IPS DF 6.9 (cell line): ENCODE results near the gene ASIC4.

Source experiments
- DNase-seq: peaks from one replicate; pipeline ENCODE4 v3.0.0-alpha.2; 2013; ENCODE audit warnings: low read depth, low spot score
- H3K27ac ChIP-seq: one replicate; pipeline ENCODE4 v1.5.1; 2013; ENCODE audit warnings: low read length, control low read depth
- H3K27me3 ChIP-seq: 2 replicates; pipeline ENCODE4 v1.6.1; 2013; ENCODE audit warnings: mild to moderate bottlenecking, low read length; ENCODE audit not compliant: control insufficient read depth, insufficient read depth
- H3K36me3 ChIP-seq: 2 replicates; pipeline ENCODE4 v1.6.1; 2013; ENCODE audit warnings: low read length; ENCODE audit not compliant: control insufficient read depth, insufficient read depth
- H3K4me1 ChIP-seq: 2 replicates; pipeline ENCODE4 v1.6.1; 2013; ENCODE audit warnings: low read length; ENCODE audit not compliant: control insufficient read depth, insufficient read depth
- H3K4me3 ChIP-seq: 2 replicates; pipeline ENCODE4 v1.5.1; 2013; ENCODE audit warnings: mild to moderate bottlenecking, low read length
- H3K9me3 ChIP-seq: 2 replicates; pipeline ENCODE4 v1.6.1; 2013; ENCODE audit warnings: low read length, inconsistent platforms; ENCODE audit not compliant: control insufficient read depth, insufficient read depth
- WGBS: extraction: QIAGEN DNeasy Blood & Tissue Kit; methylation state at CpG from one replicate; pipeline ENCODE4 v1.1.7; 2013; ENCODE audit warnings: mixed read lengths, missing lambda C conversion rate; ENCODE audit not compliant: insufficient read length, insufficient coverage; 5-methylcytosine and 5-hydroxymethylcytosine counted together

Gene ASIC4

DNA sequence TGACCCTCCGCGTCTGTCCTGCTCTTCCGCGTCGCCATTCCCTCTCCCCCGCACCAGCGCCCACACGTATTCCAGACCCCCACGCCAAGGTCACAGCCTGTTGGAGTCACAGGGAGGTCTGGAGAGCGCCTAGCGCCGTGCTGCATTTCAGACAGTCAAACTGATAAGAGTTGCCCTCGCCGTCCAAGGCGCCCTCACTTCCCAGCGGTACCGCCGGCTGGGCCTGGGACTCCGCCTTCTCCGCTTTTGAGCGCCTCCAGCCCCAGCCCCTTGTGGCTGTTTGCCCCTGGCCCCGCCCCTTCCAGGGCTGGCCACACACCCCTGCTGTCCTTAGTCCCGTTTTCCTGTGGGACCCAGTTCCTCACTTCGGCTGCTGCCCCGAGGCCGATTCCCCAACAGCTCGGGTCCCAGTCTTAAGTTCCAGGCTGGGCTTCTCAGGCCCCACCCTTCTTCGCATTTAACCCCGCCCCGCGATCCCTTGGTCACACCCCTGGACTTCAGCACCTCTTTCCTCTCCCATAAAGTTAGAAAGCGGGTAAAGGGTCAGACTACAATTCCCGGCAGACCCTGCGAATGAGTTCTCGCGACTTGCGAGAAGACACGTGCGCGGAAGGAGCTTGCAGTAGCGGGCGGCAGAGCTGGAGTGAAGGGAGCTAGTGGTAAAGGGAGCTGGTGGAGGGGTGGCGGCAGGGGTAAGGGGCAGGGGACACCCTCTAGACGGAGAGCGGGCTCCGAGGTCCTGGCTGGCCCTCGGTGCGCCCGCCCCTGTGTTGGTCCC is 15.8 kb upstream of the ASIC4 start, which contains the start of gene GMPPA:
TSS of gene GMPPA (plus strand) at position 612 of the 778 bp plus-strand sequence. CDS start 1,085 bp downstream, outside the sequence.
- peak; percentile 97 for DNase-seq
- no CpG with 5 or more reads among the region's 49 CpGs for WGBS
- peaks cover 4% of the 10 kb centered on the region; the same call in 1 of the 2 replicates for H3K27me3 ChIP-seq
- H3K27ac ChIP-seq: no peak within 1 kb of the TSS
- peaks cover 2% of the 10 kb centered on the region for H3K36me3 ChIP-seq
- H3K4me1 ChIP-seq: peaks cover 8% of the 10 kb centered on the region
- H3K4me3 ChIP-seq: peak within 1 kb of the TSS; percentile 70; the same call in 1 of the 2 replicates
- no peaks in the 10 kb centered on the region for H3K9me3 ChIP-seq

DNA sequence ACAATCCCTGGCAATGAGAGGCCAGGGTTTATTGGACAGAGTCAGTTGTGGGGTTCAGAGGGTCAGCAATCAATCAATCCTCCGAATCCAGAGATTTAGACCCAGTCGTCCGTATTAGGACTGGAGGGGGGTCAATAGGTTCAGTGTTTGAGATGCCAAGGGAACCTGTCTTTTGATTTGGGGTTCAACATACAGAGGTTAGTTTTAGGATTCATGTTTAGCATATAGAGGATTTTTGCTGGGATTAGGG is 15.3 kb upstream of the ASIC4 start:
- H3K4me1 ChIP-seq: peaks cover 8% of the 10 kb centered on the region
- peak overlapping the region; percentile 70; the same call in 1 of the 2 replicates for H3K4me3 ChIP-seq
- DNase-seq: no peak
- no peaks in the 10 kb centered on the region for H3K9me3 ChIP-seq
- WGBS: no CpG with 5 or more reads among the region's 3 CpGs
- peaks cover 4% of the 10 kb centered on the region; the same call in 1 of the 2 replicates for H3K27me3 ChIP-seq
- H3K27ac ChIP-seq: no peak overlapping the region
- H3K36me3 ChIP-seq: peaks cover 6% of the 10 kb centered on the region

DNA sequence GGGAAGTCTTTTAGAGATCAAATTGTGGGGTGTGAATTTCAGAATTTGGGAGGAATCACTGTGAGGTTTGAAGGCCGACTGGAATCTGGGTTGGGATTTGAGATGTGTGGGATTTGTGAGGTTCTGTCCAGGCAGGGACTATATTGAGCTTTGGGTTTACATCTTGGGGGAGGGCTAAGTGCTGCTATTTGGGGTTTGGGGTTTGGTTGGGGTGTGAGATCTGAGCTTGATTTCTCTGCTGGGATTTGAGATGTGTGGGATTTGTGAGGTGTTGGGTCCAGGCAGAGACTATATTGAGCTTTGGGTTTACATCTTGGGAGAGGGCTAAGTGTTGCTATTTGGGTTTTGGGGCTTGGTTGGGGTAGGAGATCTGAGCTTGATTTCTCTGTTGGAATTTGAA is 14.7 kb upstream of the ASIC4 start:
- H3K27ac ChIP-seq: no peak overlapping the region
- H3K9me3 ChIP-seq: no peaks in the 10 kb centered on the region
- H3K4me1 ChIP-seq: peaks cover 9% of the 10 kb centered on the region
- no peak overlapping the region for H3K4me3 ChIP-seq
- no peak for DNase-seq
- WGBS: no CpG with 5 or more reads among the region's 1 CpG
- peaks cover 10% of the 10 kb centered on the region for H3K36me3 ChIP-seq
- peaks cover 4% of the 10 kb centered on the region; the same call in 1 of the 2 replicates for H3K27me3 ChIP-seq

DNA sequence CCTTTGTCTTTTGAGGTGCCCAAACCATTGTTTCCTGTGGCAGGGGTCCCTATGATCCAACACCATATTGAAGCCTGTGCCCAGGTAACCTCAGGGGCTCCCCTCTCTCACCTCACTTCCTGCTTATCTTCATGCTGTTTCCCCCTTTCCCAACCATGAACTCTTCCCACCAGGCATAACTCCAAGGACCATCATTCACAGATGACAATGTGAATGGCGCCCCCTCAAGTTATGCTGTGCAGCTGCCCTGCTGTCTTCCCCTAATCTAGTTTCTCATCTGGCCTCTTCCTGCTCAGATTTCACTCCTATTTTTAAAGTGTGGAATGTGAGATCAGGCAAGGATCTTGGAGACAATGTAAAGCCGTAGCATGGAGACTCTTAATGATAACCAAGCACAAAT is 14.1 kb upstream of the ASIC4 start:
- H3K4me3 ChIP-seq: no peak overlapping the region

DNA sequence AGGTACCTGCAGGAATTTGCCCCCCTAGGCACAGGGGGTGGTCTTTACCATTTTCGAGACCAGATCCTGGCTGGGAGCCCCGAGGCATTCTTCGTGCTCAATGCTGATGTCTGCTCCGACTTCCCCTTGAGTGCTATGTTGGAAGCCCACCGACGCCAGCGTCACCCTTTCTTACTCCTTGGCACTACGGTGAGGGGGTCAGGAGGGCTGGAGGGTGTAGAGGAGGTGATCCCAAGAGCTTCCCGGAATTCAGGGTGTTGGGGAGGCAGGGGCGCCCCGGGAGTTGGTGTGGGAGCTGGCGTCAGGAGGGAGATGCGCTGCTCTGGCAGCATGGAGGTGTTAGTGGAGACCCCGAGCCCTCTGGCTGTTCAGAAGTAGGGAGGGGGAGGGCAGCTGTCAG is 12.4 kb upstream of the ASIC4 start:
- Histone ChIP-seq H3K36me3 (peaks cover 10% of the 10 kb centered on the region), H3K4me3 (no peak overlapping the region)

More for the DNA sequence above, 14.1 kb upstream of the ASIC4 start:
- H3K4me1 ChIP-seq: peaks cover 8% of the 10 kb centered on the region
- H3K9me3 ChIP-seq: no peaks in the 10 kb centered on the region
- peaks cover 10% of the 10 kb centered on the region for H3K36me3 ChIP-seq
- H3K27ac ChIP-seq: no peak overlapping the region
- H3K27me3 ChIP-seq: peaks cover 4% of the 10 kb centered on the region; the same call in 1 of the 2 replicates
- WGBS: no CpG with 5 or more reads among the region's 2 CpGs
- no peak for DNase-seq

DNA sequence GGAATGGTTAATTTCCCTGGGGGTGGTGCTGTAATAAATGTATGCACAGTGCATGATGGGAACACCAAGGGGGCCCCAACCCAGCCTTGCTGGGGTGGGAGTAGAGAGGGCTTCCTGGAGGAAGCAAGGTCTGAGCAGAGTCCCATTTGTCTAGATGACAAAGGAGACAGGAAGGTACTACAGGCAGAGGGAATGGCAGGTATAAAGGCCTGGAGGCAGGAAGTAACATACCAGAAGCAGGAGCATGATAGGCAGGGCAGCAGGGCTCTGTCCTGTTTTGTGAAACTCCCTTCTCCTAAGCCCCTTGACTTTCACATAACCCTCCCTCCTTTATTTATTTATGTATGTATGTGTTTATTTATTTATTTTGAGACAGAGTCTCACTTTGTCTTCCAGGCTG is 11.7 kb upstream of the ASIC4 start:
- Histone ChIP-seq H3K4me1 (peaks cover 14% of the 10 kb centered on the region), H3K36me3 (peaks cover 10% of the 10 kb centered on the region), H3K27ac (no peak overlapping the region), H3K4me3 (no peak overlapping the region), H3K27me3 (no peaks in the 10 kb centered on the region; the same call in 1 of the 2 replicates), H3K9me3 (no peaks in the 10 kb centered on the region)
- no peak for DNase-seq

More for the DNA sequence above, 12.4 kb upstream of the ASIC4 start:
- WGBS: no CpG with 5 or more reads among the region's 14 CpGs
- Histone ChIP-seq H3K4me1 (peaks cover 10% of the 10 kb centered on the region), H3K27me3 (peaks cover 1% of the 10 kb centered on the region; the same call in 1 of the 2 replicates), H3K27ac (no peak overlapping the region), H3K9me3 (no peaks in the 10 kb centered on the region)
- DNase-seq: no peak

DNA sequence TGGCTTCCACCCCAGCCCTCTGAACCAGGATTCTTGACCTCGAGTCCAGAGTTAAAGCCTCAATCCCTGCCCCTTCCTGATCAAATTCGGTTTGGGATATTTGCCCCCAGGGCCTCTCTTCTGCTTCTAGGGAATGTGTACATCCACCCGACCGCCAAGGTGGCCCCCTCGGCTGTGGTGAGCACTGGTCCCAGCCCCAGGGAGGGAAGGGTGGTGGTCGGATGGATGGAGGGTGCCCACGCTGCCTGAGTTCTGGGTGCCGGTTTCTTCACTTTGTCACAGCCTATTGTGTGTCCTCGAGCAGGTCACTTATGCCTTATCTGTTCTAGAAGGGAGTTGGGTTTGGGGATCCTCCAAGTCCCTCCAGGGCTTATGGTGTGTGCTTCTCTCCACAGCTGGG is 8.7 kb upstream of the ASIC4 start:
- no CpG with 5 or more reads among the region's 9 CpGs for WGBS
- no peak overlapping the region for H3K4me3 ChIP-seq
- no peaks in the 10 kb centered on the region for H3K27me3 ChIP-seq
- H3K4me1 ChIP-seq: peaks cover 25% of the 10 kb centered on the region
- H3K27ac ChIP-seq: no peak overlapping the region
- H3K36me3 ChIP-seq: peaks cover 10% of the 10 kb centered on the region
- no peak for DNase-seq
- H3K9me3 ChIP-seq: no peaks in the 10 kb centered on the region

DNA sequence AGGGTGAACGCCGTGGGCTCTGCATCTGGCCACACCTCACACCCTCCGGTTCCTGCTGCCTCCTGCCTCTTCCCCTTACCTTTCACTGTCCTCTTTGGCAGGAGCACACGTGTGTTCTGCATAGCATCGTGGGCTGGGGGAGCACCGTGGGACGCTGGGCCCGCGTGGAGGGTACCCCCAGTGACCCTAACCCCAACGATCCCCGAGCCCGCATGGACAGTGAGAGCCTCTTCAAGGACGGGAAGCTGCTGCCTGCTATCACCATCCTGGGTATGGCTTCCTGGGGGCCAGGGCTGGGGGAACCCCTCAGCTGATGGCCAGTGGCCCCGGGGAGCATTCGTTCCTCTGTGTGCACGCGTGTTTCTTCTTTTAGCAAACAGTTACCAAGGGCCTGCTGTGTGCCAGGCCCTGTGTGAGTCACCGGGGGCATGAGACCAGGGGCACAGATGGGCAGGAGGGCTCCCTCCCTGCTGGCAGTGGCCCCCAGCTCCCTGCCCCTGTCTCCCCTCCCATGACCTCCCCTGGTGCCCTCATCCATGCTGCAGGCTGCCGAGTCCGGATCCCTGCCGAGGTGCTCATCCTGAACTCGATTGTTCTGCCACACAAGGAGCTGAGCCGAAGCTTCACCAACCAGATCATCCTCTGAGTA is 8.0 kb upstream of the ASIC4 start:
- Histone ChIP-seq H3K27me3 (no peaks in the 10 kb centered on the region; the same call in 1 of the 2 replicates), H3K9me3 (no peaks in the 10 kb centered on the region), H3K27ac (peak overlapping the region; percentile 7), H3K36me3 (peaks cover 10% of the 10 kb centered on the region), H3K4me3 (no peak overlapping the region), H3K4me1 (peaks cover 27% of the 10 kb centered on the region)
- no peak for DNase-seq
- no CpG with 5 or more reads among the region's 23 CpGs for WGBS

DNA sequence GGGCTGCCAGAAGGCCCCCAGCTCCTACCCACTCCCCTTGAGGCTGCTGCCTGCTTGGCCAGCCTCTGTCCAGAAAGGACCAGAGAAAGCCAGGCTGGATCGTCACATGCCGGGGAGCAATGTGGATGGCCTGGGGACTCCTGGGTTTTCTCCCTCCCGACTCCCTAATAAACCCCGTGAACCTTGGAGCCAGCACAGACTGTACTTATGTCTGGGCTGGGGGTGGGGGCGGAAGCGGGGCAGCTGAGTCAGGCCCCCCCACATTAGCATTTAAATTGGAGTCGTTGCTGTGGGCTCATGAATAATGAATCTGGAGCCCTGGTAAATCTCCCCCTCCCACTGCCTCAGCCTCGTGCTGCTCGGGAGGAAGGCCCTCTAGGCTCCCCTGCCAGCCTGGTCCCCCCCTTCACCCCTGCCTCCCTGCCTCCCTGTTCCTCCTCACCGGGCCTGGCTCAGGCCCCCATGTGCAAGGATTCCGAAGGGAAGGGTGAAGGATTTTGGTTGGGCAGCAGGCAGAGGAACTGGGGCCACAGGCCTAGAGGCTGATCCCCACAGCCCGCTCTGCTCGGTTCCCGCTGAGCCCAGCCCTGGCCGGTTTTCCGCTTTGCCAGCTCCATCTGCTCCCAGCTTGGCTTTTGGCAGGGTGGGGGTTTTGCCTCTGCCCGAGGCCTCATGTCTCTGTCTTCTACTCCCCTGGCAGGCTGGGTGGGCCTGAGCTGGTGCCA is 7.3 kb upstream of the ASIC4 start:
- WGBS: no CpG with 5 or more reads among the region's 17 CpGs
- Histone ChIP-seq H3K4me1 (peaks cover 28% of the 10 kb centered on the region), H3K4me3 (no peak overlapping the region), H3K27me3 (no peaks in the 10 kb centered on the region; the same call in 1 of the 2 replicates), H3K36me3 (peaks cover 10% of the 10 kb centered on the region), H3K27ac (peak overlapping the region; percentile 7), H3K9me3 (no peaks in the 10 kb centered on the region)
- DNase-seq: no peak
